Ishikawa (cell line): Measurements from ENCODE around the gene TTC38.

Experiments
- CEBPB ChIP-seq: IDR thresholded peaks from 2 replicates; pipeline ENCODE4 v1.6.1; 2012
- CREB1 ChIP-seq: IDR thresholded peaks from 2 replicates; pipeline ENCODE4 v1.6.1; 2012; ENCODE audit warnings: low read depth
- EGR1 ChIP-seq: IDR thresholded peaks from 2 replicates; pipeline ENCODE4 v1.6.1; 2012
- EP300 ChIP-seq: IDR thresholded peaks from 2 replicates; pipeline ENCODE4 v1.6.1; 2012; ENCODE audit warnings: borderline replicate concordance
- FOXM1 ChIP-seq: IDR thresholded peaks from 2 replicates; pipeline ENCODE4 v1.6.1; 2012; ENCODE audit warnings: low read depth, borderline replicate concordance
- MAX ChIP-seq: IDR thresholded peaks from 2 replicates; pipeline ENCODE4 v1.6.1; 2012
- NFIC ChIP-seq: IDR thresholded peaks from 2 replicates; pipeline ENCODE4 v1.6.1; 2012
- RAD21 ChIP-seq: IDR thresholded peaks from 2 replicates; pipeline ENCODE4 v1.6.1; 2012; ENCODE audit warnings: low read depth
- REST ChIP-seq: IDR thresholded peaks from 2 replicates; pipeline ENCODE4 v1.6.1; 2012; ENCODE audit warnings: low read depth, mild to moderate bottlenecking
- TAF1 ChIP-seq: IDR thresholded peaks from 2 replicates; pipeline ENCODE4 v1.6.1; 2012; ENCODE audit warnings: low read depth, mild to moderate bottlenecking
- TCF12 ChIP-seq: IDR thresholded peaks from 2 replicates; pipeline ENCODE4 v1.6.1; 2012; ENCODE audit warnings: low read depth
- TEAD4 ChIP-seq: IDR thresholded peaks from 2 replicates; pipeline ENCODE4 v1.6.1; 2012
- USF1 ChIP-seq: IDR thresholded peaks from 2 replicates; pipeline ENCODE4 v1.6.1; 2012
- YY1 ChIP-seq: IDR thresholded peaks from 2 replicates; pipeline ENCODE4 v1.6.1; 2012; ENCODE audit warnings: low read depth
- ZBTB7A ChIP-seq: IDR thresholded peaks from 2 replicates; pipeline ENCODE4 v1.6.1; 2012; ENCODE audit warnings: low read depth

Gene TTC38

GRCh38 chr22:46256358-46256958 lies 11.3 kb upstream of the TTC38 start:
- TF ChIP-seq TEAD4 (no peak), EP300 (no peak)

GRCh38 chr22:46259374-46259773 lies 8.4 kb upstream of the TTC38 start:
- TF ChIP-seq EGR1 (no peak), YY1 (no peak), RAD21 (no peak), USF1 (no peak), ZBTB7A (no peak), REST (no peak), NFIC (no peak), TCF12 (no peak), EP300 (no peak), FOXM1 (no peak), CEBPB (no peak), TEAD4 (no peak), TAF1 (no peak), MAX (no peak), CREB1 (no peak)

- TF ChIP-seq ZBTB7A = no peak
- TF ChIP-seq RAD21 = no peak
Observed at GRCh38 chr22:46260038-46260437, 7.8 kb upstream of the TTC38 start.

GRCh38 chr22:46262449-46263215 lies 5.2 kb upstream of the TTC38 start:
- TF ChIP-seq REST (no peak), EGR1 (no peak), MAX (no peak), FOXM1 (no peak), ZBTB7A (no peak), CREB1 (no peak), TCF12 (no peak), EP300 (no peak), TEAD4 (no peak), RAD21 (no peak), TAF1 (no peak), USF1 (no peak), CEBPB (no peak), YY1 (no peak), NFIC (no peak)

- TF ChIP-seq REST (no peak), TAF1 (no peak), TCF12 (no peak), CEBPB (no peak), ZBTB7A (no peak)
Observed at GRCh38 chr22:46263216-46263590, 4.6 kb upstream of the TTC38 start, which contains the start of gene PKDREJ. Gene PKDREJ (minus strand): TSS chr22:46263343. CDS start chr22:46263322, 21 bp downstream.
